IMR-90 (cell line): ENCODE results near the gene FGD5. TPM values are rescaled to one million over a fixed set of nuclear protein-coding genes. Genes with fewer than 3 reads are reported as not detected.

Experiments used
- ATAC-seq: fragments of 200-7000 bp; cut with Tn5 transposase; 2 replicates; pipeline ENCODE4 v1.9.1; 2020; ENCODE audit warnings: low read depth, mild to moderate bottlenecking, moderate library complexity
- BruUV-seq: library from RNA; stranded (reverse); fragments of 400-500 nt; replicated peaks from 2 replicates; lab custom pipeline; 2021; lab: Mats Ljungman, UMichigan
- CTCF ChIA-PET: fragments of 300-600 bp; formaldehyde crosslinking; extraction: SDS; loops from one replicate; lab custom pipeline; 2021; ENCODE audit warnings: antibody characterized with exemption; lab: Yijun Ruan, JAX
- POLR2A ChIA-PET: fragments of 300-600 bp; sonication (Branson Sonifier 250); formaldehyde crosslinking; loops from one replicate; lab custom pipeline; 2022; ENCODE audit warnings: antibody characterized with exemption; ENCODE audit not compliant: unreplicated experiment; lab: Charles Lee
- DNase-seq: peaks from one replicate; pipeline ENCODE4 v3.0.0; 2013
- H2AFZ ChIP-seq: replicated peaks from 2 replicates; pipeline ENCODE3; 2013; ENCODE audit warnings: low read length, mild to moderate bottlenecking; ENCODE audit not compliant: poor library complexity
- H2AK5ac ChIP-seq: 2 replicates; pipeline ENCODE4 v1.6.1; 2013; ENCODE audit warnings: low read depth, low read length, inconsistent platforms
- H2AK9ac ChIP-seq: replicated peaks from 2 replicates; pipeline ENCODE3; 2013; ENCODE audit warnings: mild to moderate bottlenecking, low read depth, low read length, moderate library complexity; ENCODE audit not compliant: poor library complexity
- H2BK120ac ChIP-seq: 2 replicates; pipeline ENCODE4 v1.6.1; 2013; ENCODE audit warnings: low read depth, low read length, inconsistent platforms
- H2BK15ac ChIP-seq: 3 replicates; pipeline ENCODE4 v1.6.1; 2013; ENCODE audit warnings: low read depth, low read length, inconsistent platforms
- H2BK20ac ChIP-seq: 2 replicates; pipeline ENCODE4 v1.6.1; 2013; ENCODE audit warnings: low read depth, mild to moderate bottlenecking, inconsistent platforms, low read length, moderate library complexity
- H2BK5ac ChIP-seq: 2 replicates; pipeline ENCODE4 v1.6.1; 2013; ENCODE audit warnings: mild to moderate bottlenecking, low read depth, low read length, inconsistent platforms; ENCODE audit not compliant: poor library complexity, severe bottlenecking
- H3K14ac ChIP-seq: replicated peaks from 2 replicates; pipeline ENCODE4 v1.6.1; 2013; ENCODE audit warnings: low read depth, low read length, inconsistent platforms
- H3K18ac ChIP-seq: 2 replicates; pipeline ENCODE4 v1.6.1; 2013; ENCODE audit warnings: low read depth, low read length, control low read depth
- H3K23ac ChIP-seq: 2 replicates; pipeline ENCODE4 v1.6.1; 2013; ENCODE audit warnings: low read depth, low read length, inconsistent platforms
- H3K27ac ChIP-seq: 2 replicates; pipeline ENCODE4 v1.5.1; 2013; ENCODE audit warnings: mild to moderate bottlenecking, control low read depth, low read length; ENCODE audit not compliant: insufficient read depth
- H3K27me3 ChIP-seq: 2 replicates; pipeline ENCODE4 v1.6.1; 2013; ENCODE audit warnings: low read length; ENCODE audit not compliant: control insufficient read depth, insufficient read depth
- H3K36me3 ChIP-seq: 2 replicates; pipeline ENCODE4 v1.6.1; 2013; ENCODE audit warnings: low read length, mixed read lengths; ENCODE audit not compliant: control insufficient read depth, insufficient read depth
- H3K4ac ChIP-seq: 2 replicates; pipeline ENCODE4 v1.6.1; 2013; ENCODE audit warnings: low read depth, low read length, inconsistent platforms
- H3K4me1 ChIP-seq: 2 replicates; pipeline ENCODE4 v1.6.1; 2013; ENCODE audit warnings: low read length, mixed read lengths; ENCODE audit not compliant: control insufficient read depth, insufficient read depth
- H3K4me2 ChIP-seq: 2 replicates; pipeline ENCODE4 v1.6.1; 2013; ENCODE audit warnings: low read depth, mild to moderate bottlenecking, control low read depth, low read length, moderate library complexity
- H3K4me3 ChIP-seq: 2 replicates; pipeline ENCODE4 v1.5.1; 2013; ENCODE audit warnings: low read depth, mild to moderate bottlenecking, control low read depth, low read length, moderate library complexity; ENCODE audit not compliant: insufficient read depth
- H3K56ac ChIP-seq: 2 replicates; pipeline ENCODE4 v1.6.1; 2013; ENCODE audit warnings: low read length, inconsistent platforms; ENCODE audit not compliant: insufficient read depth; ENCODE audit errors: extremely low read depth
- H3K79me1 ChIP-seq, 2 experiments: 2 replicates each; pipeline ENCODE4 v1.6.1; 2013; ENCODE audit warnings: low read length in 2 of 2, inconsistent platforms in 1 of 2, low read depth in 1 of 2
- H3K9ac ChIP-seq: 2 replicates; pipeline ENCODE4 v1.6.1; 2013; ENCODE audit warnings: low read depth, low read length, control low read depth
- H3K9me1 ChIP-seq: 2 replicates; pipeline ENCODE4 v1.6.1; 2013; ENCODE audit warnings: low read length, inconsistent platforms; ENCODE audit not compliant: insufficient read depth
- H3K9me3 ChIP-seq: 2 replicates; pipeline ENCODE4 v1.6.1; 2013; ENCODE audit warnings: low read length; ENCODE audit not compliant: control insufficient read depth, insufficient read depth
- H4K20me1 ChIP-seq: 2 replicates; pipeline ENCODE4 v1.6.1; 2013; ENCODE audit warnings: low read length, inconsistent platforms; ENCODE audit not compliant: insufficient read depth
- H4K5ac ChIP-seq: 2 replicates; pipeline ENCODE4 v1.6.1; 2013; ENCODE audit warnings: mild to moderate bottlenecking, low read depth, low read length, control low read depth
- H4K8ac ChIP-seq, 2 experiments: 2 replicates each; pipeline ENCODE4 v1.6.1; 2013; ENCODE audit warnings: low read depth in 2 of 2, low read length in 2 of 2, control low read depth in 1 of 2, inconsistent platforms in 1 of 2
- H4K91ac ChIP-seq: 2 replicates; pipeline ENCODE4 v1.6.1; 2013; ENCODE audit warnings: low read depth, low read length, inconsistent platforms; ENCODE audit not compliant: insufficient read depth
- BHLHE40 ChIP-seq: fragments of 150-350 bp; IDR thresholded peaks from 2 replicates; pipeline ENCODE4 v1.6.1; 2016; ENCODE audit warnings: mild to moderate bottlenecking, low read depth, low read length
- CEBPB ChIP-seq: IDR thresholded peaks from 2 replicates; pipeline ENCODE4 v1.6.1; 2012; ENCODE audit warnings: low read depth, low read length, improper control_type of control experiment
- CHD1 ChIP-seq: IDR thresholded peaks from 2 replicates; pipeline ENCODE4 v1.6.1; 2012; ENCODE audit warnings: low read depth, low read length, improper control_type of control experiment
- FOS ChIP-seq: fragments of 150-350 bp; IDR thresholded peaks from 2 replicates; pipeline ENCODE4 v1.6.1; 2016; ENCODE audit warnings: low read depth, low read length
- MAFK ChIP-seq: IDR thresholded peaks from 2 replicates; pipeline ENCODE4 v1.6.1; 2012; ENCODE audit warnings: low read depth, low read length, improper control_type of control experiment
- MAZ ChIP-seq: IDR thresholded peaks from 2 replicates; pipeline ENCODE4 v1.6.1; 2012; ENCODE audit warnings: low read depth, mild to moderate bottlenecking, low read length, improper control_type of control experiment, moderate library complexity, borderline replicate concordance
- MXI1 ChIP-seq: IDR thresholded peaks from 2 replicates; pipeline ENCODE4 v1.6.1; 2012; ENCODE audit warnings: low read depth, mild to moderate bottlenecking, low read length, moderate library complexity, borderline replicate concordance
- NFE2L2 ChIP-seq: fragments of 150-350 bp; IDR thresholded peaks from 2 replicates; pipeline ENCODE4 v1.6.1; 2016; ENCODE audit warnings: low read depth, mild to moderate bottlenecking, low read length
- POLR2A ChIP-seq: IDR thresholded peaks from 2 replicates; pipeline ENCODE4 v1.6.1; 2012; ENCODE audit warnings: mild to moderate bottlenecking, low read depth, low read length
- RAD21 ChIP-seq: IDR thresholded peaks from 2 replicates; pipeline ENCODE4 v1.6.1; 2012; ENCODE audit warnings: low read length, improper control_type of control experiment
- RCOR1 ChIP-seq: IDR thresholded peaks from 2 replicates; pipeline ENCODE4 v1.6.1; 2012; ENCODE audit warnings: mild to moderate bottlenecking, low read length, improper control_type of control experiment; ENCODE audit not compliant: insufficient replicate concordance
- RFX5 ChIP-seq: IDR thresholded peaks from 2 replicates; pipeline ENCODE4 v1.8.0; 2012; ENCODE audit warnings: low read depth, mild to moderate bottlenecking, low read length, moderate library complexity
- SMC3 ChIP-seq: fragments of 150-350 bp; IDR thresholded peaks from 2 replicates; pipeline ENCODE4 v1.6.1; 2016; ENCODE audit warnings: low read depth, mild to moderate bottlenecking, antibody characterized with exemption, low read length, moderate library complexity
- WGBS, 2 experiments: methylation state at CpG; one replicate each; pipeline versions ENCODE4 v1.1.5 to v1.1.7; 2013; ENCODE audit warnings: missing lambda C conversion rate in 2 of 2; ENCODE audit not compliant: insufficient read length in 1 of 2; ENCODE audit errors: extremely low coverage in 2 of 2; 5-methylcytosine and 5-hydroxymethylcytosine counted together
- dilution Hi-C: fragments of 300-500 bp; cut with HindIII; formaldehyde crosslinking; loops from one replicate; pipeline ENCODE4 v1.14.3; 2018; ENCODE audit warnings: low sequenced_read_pairs; ENCODE audit not compliant: unreplicated experiment
- in situ Hi-C: fragments of 300-500 bp; cut with MboI; formaldehyde crosslinking; loops from 3 replicates; pipeline ENCODE4 v1.14.3; 2019; ENCODE audit warnings: low sequenced_read_pairs, inconsistent platforms, mixed read lengths
- intact Hi-C: fragments of 100-400 bp; cut with micrococcal nuclease; formaldehyde crosslinking; loops from 2 replicates; pipeline ENCODE4 v1.10.0; 2022
- polyA plus RNA-seq, 3 experiments: library from polyadenylated mRNA; depleted of rRNA; stranded (reverse); fragments of >200 nt; gene quantifications; 2 replicates each; pipeline ENCODE4 v1.2.3, GENCODE V29; 2012; ENCODE audit warnings: low replicate concordance in 1 of 3
- total RNA-seq: library from RNA; depleted of rRNA; stranded (reverse); fragments of >200 nt; gene quantifications from 2 replicates; pipeline ENCODE4 v1.2.3, GENCODE V29; 2012
- TF ChIP-seq, protein P1 (sequence below): conservative IDR thresholded peaks from 2 replicates; pipeline ENCODE4 v1.5.1; 2012; ENCODE audit warnings: mild to moderate bottlenecking, low read depth, low read length, improper control_type of control experiment
- TF ChIP-seq, protein P2 (sequence below): fragments of 150-350 bp; IDR thresholded peaks from 2 replicates; pipeline ENCODE4 v1.6.1; 2016; ENCODE audit warnings: low read depth, mild to moderate bottlenecking, low read length, moderate library complexity, borderline replicate concordance

Gene FGD5
- total and polyA plus RNA-seq, 2 of the 4 experiments (the other 2 are of a cell fraction): not detected

DNA sequence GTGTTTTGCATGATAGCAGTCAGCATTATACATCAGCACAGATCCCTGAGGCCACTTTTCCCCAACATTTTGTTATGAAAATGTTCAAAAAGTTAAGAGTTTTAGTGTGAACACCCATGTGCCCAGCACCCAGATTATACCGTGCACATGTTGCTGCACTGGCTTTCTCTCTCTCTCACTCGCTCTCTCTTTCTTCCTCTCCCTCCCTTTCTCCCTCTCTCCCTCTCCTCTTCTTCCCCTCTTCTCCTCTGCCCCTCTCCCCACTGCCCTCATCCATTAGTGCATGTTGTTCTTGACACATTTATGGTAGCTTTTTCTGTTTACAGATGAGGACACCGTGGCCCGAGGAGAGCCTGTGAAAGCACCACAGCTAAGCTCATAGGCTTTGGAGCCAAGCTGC lies 7.3 kb downstream of the FGD5 start:
- Histone ChIP-seq H3K9ac (no peak overlapping the region), H2AFZ (no peak overlapping the region), H4K5ac (no peak overlapping the region), H3K36me3 (no peaks in the 10 kb centered on the region), H2BK20ac (no peak overlapping the region), H3K56ac (no peak overlapping the region), H2BK120ac (no peak overlapping the region), H3K4me2 (no peak overlapping the region), H3K23ac (no peak overlapping the region), H3K9me3 (no peaks in the 10 kb centered on the region), H3K79me1 (no peaks in the 10 kb centered on the region), H2AK9ac (no peak overlapping the region), H4K91ac (no peak overlapping the region), H3K4me3 (no peak overlapping the region), H3K27ac (no peak overlapping the region), H3K9me1 (no peaks in the 10 kb centered on the region), H3K4ac (no peak overlapping the region), H2BK5ac (no peak overlapping the region), H3K18ac (no peak overlapping the region), H2BK15ac (no peak overlapping the region), H3K4me1 (no peaks in the 10 kb centered on the region), H3K14ac (no peak overlapping the region), H2AK5ac (no peak overlapping the region), H4K20me1 (no peaks in the 10 kb centered on the region), H3K27me3 (peaks cover 13% of the 10 kb centered on the region), H4K8ac (no peak overlapping the region)
- ATAC-seq (no peak), DNase-seq (no peak)
- TF ChIP-seq RAD21 (no peak), SMC3 (no peak), NFE2L2 (no peak), CEBPB (no peak), MAFK (no peak), BHLHE40 (no peak), POLR2A (no peak), RCOR1 (no peak), MAZ (no peak), CHD1 (no peak), FOS (no peak), MXI1 (no peak), RFX5 (no peak)
- TF ChIP-seq, protein P1, sequence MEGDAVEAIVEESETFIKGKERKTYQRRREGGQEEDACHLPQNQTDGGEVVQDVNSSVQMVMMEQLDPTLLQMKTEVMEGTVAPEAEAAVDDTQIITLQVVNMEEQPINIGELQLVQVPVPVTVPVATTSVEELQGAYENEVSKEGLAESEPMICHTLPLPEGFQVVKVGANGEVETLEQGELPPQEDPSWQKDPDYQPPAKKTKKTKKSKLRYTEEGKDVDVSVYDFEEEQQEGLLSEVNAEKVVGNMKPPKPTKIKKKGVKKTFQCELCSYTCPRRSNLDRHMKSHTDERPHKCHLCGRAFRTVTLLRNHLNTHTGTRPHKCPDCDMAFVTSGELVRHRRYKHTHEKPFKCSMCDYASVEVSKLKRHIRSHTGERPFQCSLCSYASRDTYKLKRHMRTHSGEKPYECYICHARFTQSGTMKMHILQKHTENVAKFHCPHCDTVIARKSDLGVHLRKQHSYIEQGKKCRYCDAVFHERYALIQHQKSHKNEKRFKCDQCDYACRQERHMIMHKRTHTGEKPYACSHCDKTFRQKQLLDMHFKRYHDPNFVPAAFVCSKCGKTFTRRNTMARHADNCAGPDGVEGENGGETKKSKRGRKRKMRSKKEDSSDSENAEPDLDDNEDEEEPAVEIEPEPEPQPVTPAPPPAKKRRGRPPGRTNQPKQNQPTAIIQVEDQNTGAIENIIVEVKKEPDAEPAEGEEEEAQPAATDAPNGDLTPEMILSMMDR: no peak
- TF ChIP-seq, protein P2, sequence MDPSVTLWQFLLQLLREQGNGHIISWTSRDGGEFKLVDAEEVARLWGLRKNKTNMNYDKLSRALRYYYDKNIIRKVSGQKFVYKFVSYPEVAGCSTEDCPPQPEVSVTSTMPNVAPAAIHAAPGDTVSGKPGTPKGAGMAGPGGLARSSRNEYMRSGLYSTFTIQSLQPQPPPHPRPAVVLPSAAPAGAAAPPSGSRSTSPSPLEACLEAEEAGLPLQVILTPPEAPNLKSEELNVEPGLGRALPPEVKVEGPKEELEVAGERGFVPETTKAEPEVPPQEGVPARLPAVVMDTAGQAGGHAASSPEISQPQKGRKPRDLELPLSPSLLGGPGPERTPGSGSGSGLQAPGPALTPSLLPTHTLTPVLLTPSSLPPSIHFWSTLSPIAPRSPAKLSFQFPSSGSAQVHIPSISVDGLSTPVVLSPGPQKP: no peak
- WGBS, 2 experiments: 50% methylated on average over 2 of the region's 4 CpGs; no CpG with 5 or more reads in 1 of the 2 experiments
- intact Hi-C loops (no loop called here), dilution Hi-C loops (no loop called here), in situ Hi-C loops (no loop called here)
- ChIA-PET POLR2A (no interaction called here), CTCF (no interaction called here)
- no TSS peak for BruUV-seq
